ENCODE data around the gene PCSK4. TPM values are rescaled to one million over a fixed set of nuclear protein-coding genes. Genes with fewer than 3 reads are reported as not detected.

PCSK4 gene
- total and polyA plus RNA-seq, 2 of the 13 experiments (the other 11 are each of a cell fraction or from before 2014, with no cell fraction given), result 2.0 to 2.7 TPM

GRCh38 chr19:1486720-1487575 is 3.2 kb downstream of the PCSK4 start:
- TF ChIP-seq SKI (IDR thresholded peaks at IDR 0.05; ENCODE audit: partially characterized antibody) (no peak), REST (IDR thresholded peaks at IDR 0.05; ENCODE audit: borderline replicate concordance in 1 of 2, low read depth in 1 of 2, low read length in 2 of 2) (no peak), RFXANK (CRISPR knock-in tag; IDR thresholded peaks at IDR 0.05) (no peak), TMF1 (CRISPR knock-in tag; IDR thresholded peaks at IDR 0.05; ENCODE audit: low read depth) (no peak), TP53 (CRISPR knock-in tag; conservative IDR thresholded peaks at IDR 0.05) (no peak), ZFP1 (CRISPR knock-in tag; IDR thresholded peaks at IDR 0.05) (no peak), HOXA3 (CRISPR knock-in tag; IDR thresholded peaks at IDR 0.05) (no peak), FOXK2 (IDR thresholded peaks at IDR 0.05) (no peak), SAP130 (CRISPR knock-in tag; IDR thresholded peaks at IDR 0.05; ENCODE audit: low read depth) (no peak)
- intact Hi-C loops (cut with micrococcal nuclease; ENCODE audit: unreplicated experiment), result no loop called here

More at GRCh38 chr19:1486720-1487575, 3.2 kb downstream of the PCSK4 start:
- in situ Hi-C loops (cut with HindIII; ENCODE audit: extremely low pct_ligation_motif_present, low pct_unique_long_range_greater_than_20kb), result no loop called here
- H3K4me2 ChIP-seq (ENCODE audit: low read depth, low read length), result no peak overlapping the region
- no peak for FAIRE-seq
- peaks cover 5% of the 10 kb centered on the region for H3K79me2 ChIP-seq (ENCODE audit: insufficient read depth, low read length)
- ChIA-PET CTCF (ENCODE audit: low intra/inter-chr PET ratio, low total read pairs) (no interaction called here), POLR2A (no interaction called here)
- ATAC-seq, result no peak
- no TSS peak for BruUV-seq (replicated peaks)
- 89% methylated on average over 32 of the region's 56 CpGs for WGBS (ENCODE audit: low lambda C conversion rate)
- no peaks in the 10 kb centered on the region for H3K9me3 ChIP-seq (ENCODE audit: low read length)
- DNase-seq (ENCODE audit: low spot score), result no peak
- H3K4me1 ChIP-seq (ENCODE audit: insufficient read depth, low read length), result peaks cover 22% of the 10 kb centered on the region
- H3K9ac ChIP-seq (ENCODE audit: insufficient read depth, low read depth, low read length), result no peak overlapping the region
- H4K20me1 ChIP-seq (ENCODE audit: insufficient read depth, low read length), result no peaks in the 10 kb centered on the region
- no peak overlapping the region for H3K4me3 ChIP-seq (replicated peaks in 1 of 3; ENCODE audit: insufficient read depth in 1 of 3, low read depth in 2 of 3, low read length in 3 of 3)
- no peak overlapping the region for H2AFZ ChIP-seq (ENCODE audit: low read length)
- H3K36me3 ChIP-seq (replicated peaks in 1 of 2; ENCODE audit: control insufficient read depth in 1 of 2, insufficient read depth in 2 of 2, low read length in 2 of 2), result no peaks in the 10 kb centered on the region
- H3K27me3 ChIP-seq (ENCODE audit: control insufficient read depth in 1 of 2, insufficient read depth in 2 of 2, low read length in 2 of 2), result no peaks in the 10 kb centered on the region
- H3K27ac ChIP-seq (ENCODE audit: extremely low read length, insufficient read depth, low read length), result no peak overlapping the region

Data from HepG2 (cell line).